GM12878 (cell line): Measurements from ENCODE around the gene PSMC3. TPM values are rescaled to one million over a fixed set of nuclear protein-coding genes. Genes with fewer than 3 reads are reported as not detected.
A peak's percentile ranks its signal among the peaks of the same experiment; 100 is the strongest.

Experiments used
- DPF2 ChIP-seq: fragments of 450-650 bp; IDR thresholded peaks from 2 replicates; pipeline ENCODE4 v1.6.1; 2017; ENCODE audit warnings: mild to moderate bottlenecking
- FOXM1 ChIP-seq: IDR thresholded peaks from 2 replicates; pipeline ENCODE4 v1.6.1; 2012; ENCODE audit warnings: low read depth, mild to moderate bottlenecking, inconsistent platforms, low read length, moderate library complexity
- IRF4 ChIP-seq: IDR thresholded peaks from 2 replicates; pipeline ENCODE4 v1.6.1; 2011; ENCODE audit warnings: low read depth, low read length
- JUND ChIP-seq: IDR thresholded peaks from 2 replicates; pipeline ENCODE4 v1.6.1; 2012; ENCODE audit warnings: low read depth, mild to moderate bottlenecking, low read length, improper control_type of control experiment, moderate library complexity
- LARP7 ChIP-seq: fragments of 450-650 bp; IDR thresholded peaks from 2 replicates; pipeline ENCODE4 v1.6.1; 2017; ENCODE audit warnings: mild to moderate bottlenecking
- NFYB ChIP-seq: IDR thresholded peaks from 2 replicates; pipeline ENCODE4 v1.6.1; 2011; ENCODE audit warnings: low read depth, mild to moderate bottlenecking, low read length, improper control_type of control experiment, moderate library complexity; ENCODE audit not compliant: insufficient read depth
- NRF1 ChIP-seq: conservative IDR thresholded peaks from 2 replicates; pipeline ENCODE4 v1.6.1; 2011; ENCODE audit warnings: mild to moderate bottlenecking, low read depth, low read length, improper control_type of control experiment
- RUNX3 ChIP-seq: IDR thresholded peaks from 2 replicates; pipeline ENCODE4 v1.6.1; 2012; ENCODE audit warnings: low read length, inconsistent platforms
- TARDBP ChIP-seq: IDR thresholded peaks from 2 replicates; pipeline ENCODE4 v1.6.1; 2016; ENCODE audit warnings: borderline replicate concordance
- YY1 ChIP-seq: IDR thresholded peaks from 2 replicates; pipeline ENCODE4 v1.6.1; 2011; ENCODE audit warnings: low read depth, mild to moderate bottlenecking, low read length
- polyA plus RNA-seq, 11 experiments: library from polyadenylated mRNA; depleted of rRNA in 4 of 11; unstranded in 6 of 11; stranded (reverse) in 5 of 11; fragments of >200 nt; fragmentation: Nextera tagmentation in 4 of 11; fragmentation: Illumina TruSeq in 1 of 11; extraction: Ambion mirVana in 4 of 11; extraction: Trizol in 1 of 11; gene quantifications; 1 replicate in 1 of 11; 2 replicates in 10 of 11; pipeline versions ENCODE4 v1.2.1 to v1.2.3, GENCODE V29; 2011 to 2016; ENCODE audit warnings: inconsistent platforms in 2 of 11, missing spikeins in 2 of 11, low read depth in 1 of 11
- total RNA-seq, 4 experiments: library from RNA; depleted of rRNA in 3 of 4; stranded (reverse); fragments of >200 nt in 3 of 4; fragmentation: Illumina TruSeq in 1 of 4; extraction: Trizol in 1 of 4; gene quantifications; 2 replicates each; pipeline versions ENCODE4 v1.2.1 to v1.2.3, GENCODE V29; 2013 to 2021
- TF ChIP-seq, protein P1 (sequence below): fragments of 450-650 bp; IDR thresholded peaks from 2 replicates; pipeline ENCODE4 v1.6.1; 2018; ENCODE audit warnings: borderline replicate concordance, mild to moderate bottlenecking; ENCODE audit not compliant: partially characterized antibody

Gene PSMC3
- total and polyA plus RNA-seq, 10 of the 15 experiments (the other 5 are each of a cell fraction or from before 2014, with no cell fraction given): 39.5 to 289 (median 155) TPM

GRCh38 chr11:47378010-47378835 lies 48.0 kb downstream of the PSMC3 start, which contains the start of gene SPI1 (continued):
- TF ChIP-seq DPF2 (peak; percentile 52), YY1 (0 out of 2 replicates have a peak, but pooled peaks have one; percentile 16), JUND (0 out of 2 replicates have a peak, but pooled peaks have one; percentile 28), IRF4 (no peak), NFYB (no peak), LARP7 (0 out of 2 replicates have a peak, but pooled peaks have one; percentile 25), FOXM1 (no peak), RUNX3 (no peak), TARDBP (no peak), NRF1 (0 out of 2 replicates have a peak, but pooled peaks have one; percentile 1)
- TF ChIP-seq, protein P1, sequence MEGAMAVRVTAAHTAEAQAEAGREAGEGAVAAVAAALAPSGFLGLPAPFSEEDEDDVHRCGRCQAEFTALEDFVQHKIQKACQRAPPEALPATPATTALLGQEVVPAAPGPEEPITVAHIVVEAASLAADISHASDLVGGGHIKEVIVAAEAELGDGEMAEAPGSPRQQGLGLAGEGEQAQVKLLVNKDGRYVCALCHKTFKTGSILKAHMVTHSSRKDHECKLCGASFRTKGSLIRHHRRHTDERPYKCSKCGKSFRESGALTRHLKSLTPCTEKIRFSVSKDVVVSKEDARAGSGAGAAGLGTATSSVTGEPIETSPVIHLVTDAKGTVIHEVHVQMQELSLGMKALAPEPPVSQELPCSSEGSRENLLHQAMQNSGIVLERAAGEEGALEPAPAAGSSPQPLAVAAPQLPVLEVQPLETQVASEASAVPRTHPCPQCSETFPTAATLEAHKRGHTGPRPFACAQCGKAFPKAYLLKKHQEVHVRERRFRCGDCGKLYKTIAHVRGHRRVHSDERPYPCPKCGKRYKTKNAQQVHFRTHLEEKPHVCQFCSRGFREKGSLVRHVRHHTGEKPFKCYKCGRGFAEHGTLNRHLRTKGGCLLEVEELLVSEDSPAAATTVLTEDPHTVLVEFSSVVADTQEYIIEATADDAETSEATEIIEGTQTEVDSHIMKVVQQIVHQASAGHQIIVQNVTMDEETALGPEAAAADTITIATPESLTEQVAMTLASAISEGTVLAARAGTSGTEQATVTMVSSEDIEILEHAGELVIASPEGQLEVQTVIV: peak; percentile 33
